OCI-LY3 (cell line): ENCODE data around the gene RPS16.

Experiments
- EZH2phosphoT487 ChIP-seq: fragments of 200-600 bp; shearing (Covaris generic); IDR thresholded peaks from 2 replicates; pipeline ENCODE4 v1.6.1; 2018; ENCODE audit warnings: antibody characterized with exemption, mixed run types, low read depth
- TF ChIP-seq, protein P1 (sequence below): fragments of 200-600, 300-600 bp; sonication (generic); IDR thresholded peaks from 2 replicates; pipeline ENCODE4 v1.5.1; 2014; ENCODE audit warnings: antibody characterized with exemption, low read length, low read depth

DNA sequence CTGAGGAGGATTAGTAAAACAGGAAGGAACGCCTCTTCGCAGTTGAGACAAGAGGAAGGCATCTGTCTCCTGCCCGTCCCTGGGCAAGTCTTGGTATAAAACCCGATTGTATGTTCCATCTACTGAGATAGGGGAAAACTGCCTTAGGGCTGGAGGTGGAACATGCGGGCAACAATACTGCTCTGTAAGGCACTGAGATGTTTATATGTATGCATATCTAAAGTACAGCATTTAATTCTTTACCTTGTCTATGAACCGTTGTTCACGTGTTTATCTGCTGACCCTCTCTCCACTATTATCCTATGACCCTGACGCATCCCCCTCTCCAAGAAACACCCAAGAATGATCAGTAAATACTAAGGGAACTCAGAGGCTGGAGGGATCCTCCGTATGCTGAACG lies 44.2 kb upstream of the RPS16 start:
- TF ChIP-seq, protein P1, sequence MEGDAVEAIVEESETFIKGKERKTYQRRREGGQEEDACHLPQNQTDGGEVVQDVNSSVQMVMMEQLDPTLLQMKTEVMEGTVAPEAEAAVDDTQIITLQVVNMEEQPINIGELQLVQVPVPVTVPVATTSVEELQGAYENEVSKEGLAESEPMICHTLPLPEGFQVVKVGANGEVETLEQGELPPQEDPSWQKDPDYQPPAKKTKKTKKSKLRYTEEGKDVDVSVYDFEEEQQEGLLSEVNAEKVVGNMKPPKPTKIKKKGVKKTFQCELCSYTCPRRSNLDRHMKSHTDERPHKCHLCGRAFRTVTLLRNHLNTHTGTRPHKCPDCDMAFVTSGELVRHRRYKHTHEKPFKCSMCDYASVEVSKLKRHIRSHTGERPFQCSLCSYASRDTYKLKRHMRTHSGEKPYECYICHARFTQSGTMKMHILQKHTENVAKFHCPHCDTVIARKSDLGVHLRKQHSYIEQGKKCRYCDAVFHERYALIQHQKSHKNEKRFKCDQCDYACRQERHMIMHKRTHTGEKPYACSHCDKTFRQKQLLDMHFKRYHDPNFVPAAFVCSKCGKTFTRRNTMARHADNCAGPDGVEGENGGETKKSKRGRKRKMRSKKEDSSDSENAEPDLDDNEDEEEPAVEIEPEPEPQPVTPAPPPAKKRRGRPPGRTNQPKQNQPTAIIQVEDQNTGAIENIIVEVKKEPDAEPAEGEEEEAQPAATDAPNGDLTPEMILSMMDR, result no peak
- TF ChIP-seq EZH2phosphoT487, result no peak
